CD4-positive, alpha-beta memory T cell (primary cell): ENCODE data around the gene TMEM184B. TPM values are rescaled to one million over a fixed set of nuclear protein-coding genes. Genes with fewer than 3 reads are reported as not detected.

Experiments used
- CTCF ChIA-PET: fragments of 350-600 bp; sonication (Branson Sonifier 250); formaldehyde crosslinking; loops from one replicate; lab custom pipeline; 2021; ENCODE audit warnings: inconsistent platforms; ENCODE audit not compliant: partially characterized antibody; lab: Charles Lee
- POLR2A ChIA-PET: fragments of 350-600 bp; sonication (Branson Sonifier 250); formaldehyde crosslinking; loops from one replicate; lab custom pipeline; 2021; ENCODE audit not compliant: partially characterized antibody; lab: Charles Lee
- DNase-seq, 5 donors: peaks; one replicate each; pipeline versions ENCODE4 v3.0.0 to v3.0.0-alpha.2; 2020 to 2022; ENCODE audit warnings: mixed read lengths in 1 of 5
- H3K27ac ChIP-seq: one replicate; pipeline ENCODE4 v1.7.0; 2013; ENCODE audit warnings: low read depth, low read length
- H3K27me3 ChIP-seq: 2 replicates; pipeline ENCODE4 v1.7.0; 2013; ENCODE audit warnings: mild to moderate bottlenecking, low read length, moderate library complexity; ENCODE audit not compliant: insufficient read depth
- H3K36me3 ChIP-seq: 2 replicates; pipeline ENCODE4 v1.7.0; 2013; ENCODE audit warnings: mild to moderate bottlenecking, low read length, moderate library complexity; ENCODE audit not compliant: insufficient read depth
- H3K4me1 ChIP-seq: 2 replicates; pipeline ENCODE4 v1.7.0; 2013; ENCODE audit warnings: mild to moderate bottlenecking, low read length, moderate library complexity; ENCODE audit not compliant: insufficient read depth
- H3K4me3 ChIP-seq, 2 donors: one replicate each; pipeline ENCODE4 v1.7.0; 2013; ENCODE audit warnings: low read length in 2 of 2, mild to moderate bottlenecking in 1 of 2
- H3K9me3 ChIP-seq, 2 donors: one replicate each; pipeline ENCODE4 v1.7.0; 2013; ENCODE audit warnings: low read length in 2 of 2, control low read depth in 1 of 2; ENCODE audit not compliant: control insufficient read depth in 1 of 2
- H3K27ac Mint-ChIP-seq, 7 donors: one replicate each; pipeline ENCODE4 v1.8.0; 2020 to 2021; ENCODE audit warnings: mixed read lengths in 7 of 7, mild to moderate bottlenecking in 6 of 7, inconsistent platforms in 3 of 7, moderate library complexity in 3 of 7
- H3K27me3 Mint-ChIP-seq, 2 donors: one replicate each; pipeline ENCODE4 v1.8.0; 2020 to 2021; ENCODE audit warnings: mixed read lengths in 2 of 2
- H3K36me3 Mint-ChIP-seq, 2 donors: one replicate each; pipeline ENCODE4 v1.8.0; 2020 to 2021; ENCODE audit warnings: mixed read lengths in 2 of 2, inconsistent platforms in 1 of 2, mild to moderate bottlenecking in 1 of 2
- H3K4me1 Mint-ChIP-seq, 4 donors: one replicate each; pipeline ENCODE4 v1.8.0; 2020 to 2021; ENCODE audit warnings: mixed read lengths in 4 of 4, mild to moderate bottlenecking in 1 of 4
- H3K4me3 Mint-ChIP-seq, 8 donors: one replicate each; pipeline ENCODE4 v1.8.0; 2020 to 2021; ENCODE audit warnings: mixed read lengths in 8 of 8, mild to moderate bottlenecking in 7 of 8, moderate library complexity in 6 of 8, inconsistent platforms in 3 of 8
- H3K9me3 Mint-ChIP-seq, 8 donors: one replicate each; pipeline ENCODE4 v1.8.0; 2020 to 2021; ENCODE audit warnings: mixed read lengths in 8 of 8, mild to moderate bottlenecking in 5 of 8, inconsistent platforms in 3 of 8, moderate library complexity in 1 of 8
- intact Hi-C: fragments of 100-400 bp; cut with micrococcal nuclease; formaldehyde crosslinking; loops from one replicate; pipeline ENCODE4 v1.15.1; 2023
- polyA plus RNA-seq, 2 donors: library from polyadenylated mRNA; unstranded; fragments of 300-500 nt; fragmentation: Illumina TruSeq; gene quantifications; one replicate each; pipeline ENCODE4 v1.2.3, GENCODE V29; 2021
- total RNA-seq, 2 experiments: library from RNA; stranded (reverse); gene quantifications; one replicate each; pipeline ENCODE4 v1.2.3, GENCODE V29; 2021

The TMEM184B gene
- total and polyA plus RNA-seq, 4 experiments from 2014 or later, result 9.0 to 36.6 (median 29.7) TPM

- Histone ChIP-seq H3K4me3 (no peak overlapping the region), H3K4me1 (peaks cover 29% of the 10 kb centered on the region), H3K36me3 (peaks cover 17% of the 10 kb centered on the region), H3K27me3 (no peaks in the 10 kb centered on the region), H3K9me3 (no peaks in the 10 kb centered on the region), H3K27ac (no peak overlapping the region)
- Mint-ChIP-seq H3K9me3 (no peaks in the 10 kb centered on the region), H3K27me3 (no peaks in the 10 kb centered on the region), H3K4me1 (peaks cover 22 to 51% (median 31%) of the 10 kb centered on the region in 4 donors), H3K4me3 (peak overlapping the region in 1 of 8 donors; percentile 52), H3K27ac (peak overlapping the region in 6 of 7 donors; percentile 7 to 85 (median 33)), H3K36me3 (peaks cover 15 to 18% of the 10 kb centered on the region in 2 donors)
- CTCF ChIA-PET, result no interaction called here
- no peak for DNase-seq
- POLR2A ChIA-PET, result interaction anchor here (1.3 kb wide), 1 partner anchor 9 kb away, joined by 3 read pairs; no protein-coding TSS in a partner anchor
- intact Hi-C loops, result no loop called here
These were observed 100.6 kb downstream of the TMEM184B start for GRCh38 chr22:38171927-38172831.

DNA sequence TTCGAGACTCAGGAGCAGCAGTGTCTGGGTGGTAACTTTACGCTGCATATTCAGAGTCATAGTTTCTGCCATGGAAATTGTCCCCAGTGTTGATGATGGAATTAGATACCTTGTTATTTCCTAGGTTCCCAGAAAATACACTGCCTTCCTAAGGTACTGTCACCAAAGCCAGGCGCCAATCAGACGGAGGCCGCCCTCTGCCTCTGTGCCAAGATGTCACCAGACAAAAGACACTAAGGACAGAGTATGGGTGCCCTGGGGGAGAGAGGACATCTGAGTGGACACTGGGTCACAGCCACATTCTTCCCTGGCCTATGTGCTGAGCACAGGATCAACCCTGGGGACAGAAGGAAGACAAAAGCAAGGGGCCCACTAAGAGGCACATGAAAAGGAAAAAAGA, 102.3 kb downstream of the TMEM184B start:
- intact Hi-C loops, result no loop called here
- H3K27ac Mint-ChIP-seq, result peak overlapping the region in 2 of 7 donors; percentile 38 to 68
- DNase-seq, result no peak

More for the DNA sequence above, 102.3 kb downstream of the TMEM184B start:
- H3K27me3 Mint-ChIP-seq, result no peaks in the 10 kb centered on the region
- no peak overlapping the region for H3K4me3 Mint-ChIP-seq
- Histone ChIP-seq H3K27me3 (no peaks in the 10 kb centered on the region), H3K9me3 (no peaks in the 10 kb centered on the region), H3K4me1 (peaks cover 12% of the 10 kb centered on the region), H3K36me3 (peaks cover 21% of the 10 kb centered on the region), H3K4me3 (no peak overlapping the region), H3K27ac (no peak overlapping the region)
- ChIA-PET CTCF (no interaction called here), POLR2A (interaction anchor here (1.3 kb wide), 1 partner anchor 11 kb away, joined by 3 read pairs; no protein-coding TSS in a partner anchor)
- peaks cover 21 to 28% of the 10 kb centered on the region in 2 donors for H3K36me3 Mint-ChIP-seq
- peaks cover 15 to 34% (median 17%) of the 10 kb centered on the region in 4 donors for H3K4me1 Mint-ChIP-seq
- no peaks in the 10 kb centered on the region for H3K9me3 Mint-ChIP-seq

Other genes starting within 250 kb of the TMEM184B start
- gene PICK1, start 215.6 kb downstream of the TMEM184B start, total RNA-seq, result 10 to 100 TPM; 25.5 to 28.0 TPM
- gene PICK1, start 215.6 kb downstream of the TMEM184B start, polyA plus RNA-seq, result 10 to 100 TPM in 1 of 2 donors, 1 to 10 TPM in 1; 6.5 to 10.2 TPM
- gene SLC16A8, start 188.8 kb downstream of the TMEM184B start, total RNA-seq, result not detected
- not detected for gene SLC16A8, start 188.8 kb downstream of the TMEM184B start, polyA plus RNA-seq
- 1 to 10 TPM; 3.6 to 3.7 TPM for gene BAIAP2L2, start 162.3 kb downstream of the TMEM184B start, total RNA-seq
- gene BAIAP2L2, start 162.3 kb downstream of the TMEM184B start, polyA plus RNA-seq, result not detected
- 100 to 1,000 TPM; 228 to 238 TPM for gene PLA2G6, start 91.2 kb downstream of the TMEM184B start, total RNA-seq
- 1 to 10 TPM; 1.1 to 4.7 TPM for gene PLA2G6, start 91.2 kb downstream of the TMEM184B start, polyA plus RNA-seq
- 1 to 10 TPM; 6.8 TPM for gene MAFF, start 71.0 kb downstream of the TMEM184B start, total RNA-seq
- 1 to 10 TPM; 3.3 to 3.5 TPM for gene MAFF, start 71.0 kb downstream of the TMEM184B start, polyA plus RNA-seq
- gene CSNK1E, start 44.4 kb upstream of the TMEM184B start, total RNA-seq, result 100 to 1,000 TPM; 100 to 103 TPM
- 10 to 100 TPM in 1 of 2 donors, 1 to 10 TPM in 1; 8.8 to 13.3 TPM for gene CSNK1E, start 44.4 kb upstream of the TMEM184B start, polyA plus RNA-seq
- gene KCNJ4, start 182.2 kb upstream of the TMEM184B start, total RNA-seq, result not detected
- not detected for gene KCNJ4, start 182.2 kb upstream of the TMEM184B start, polyA plus RNA-seq
- not detected for gene KDELR3, start 195.1 kb upstream of the TMEM184B start, total RNA-seq
- gene KDELR3, start 195.1 kb upstream of the TMEM184B start, polyA plus RNA-seq, result under 1 TPM; 0.10 to 0.24 TPM
- 100 to 1,000 TPM; 927 to 960 TPM for gene DDX17, start 233.3 kb upstream of the TMEM184B start, total RNA-seq
- gene DDX17, start 233.3 kb upstream of the TMEM184B start, polyA plus RNA-seq, result 10 to 100 TPM in 1 of 2 donors, 1 to 10 TPM in 1; 10.0 to 44.3 TPM